GM18519 (cell line): ENCODE results near the gene DAPK1.

Experiments used
- ATAC-seq: cut with Tn5 transposase; IDR thresholded peaks from one replicate; pipeline ENCODE4 v1.9.1; 2021; ENCODE audit warnings: mild to moderate bottlenecking, moderate library complexity; ENCODE audit not compliant: unreplicated experiment, low FRiP score

DAPK1 gene

DNA sequence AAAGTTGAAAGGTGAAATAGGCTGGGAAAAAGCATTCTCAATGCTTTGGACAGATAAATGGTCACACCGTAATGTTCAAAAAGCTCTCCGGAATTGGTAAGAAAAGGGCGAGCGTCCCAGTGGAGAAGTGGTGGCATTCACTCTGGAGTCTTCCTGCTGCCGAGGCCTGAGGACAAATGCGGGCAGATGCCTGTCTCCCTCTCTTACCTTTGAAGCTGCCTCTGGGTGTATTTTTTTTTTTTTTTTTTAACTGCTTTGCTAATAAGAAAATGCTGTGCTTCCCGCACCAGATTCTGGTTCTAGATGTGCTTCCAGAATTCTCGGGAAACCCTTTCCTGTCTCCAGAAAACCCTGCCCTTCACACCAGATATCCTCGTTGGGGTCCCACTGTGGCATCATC, 203.8 kb downstream of the DAPK1 start:
- ATAC-seq: no peak

DNA sequence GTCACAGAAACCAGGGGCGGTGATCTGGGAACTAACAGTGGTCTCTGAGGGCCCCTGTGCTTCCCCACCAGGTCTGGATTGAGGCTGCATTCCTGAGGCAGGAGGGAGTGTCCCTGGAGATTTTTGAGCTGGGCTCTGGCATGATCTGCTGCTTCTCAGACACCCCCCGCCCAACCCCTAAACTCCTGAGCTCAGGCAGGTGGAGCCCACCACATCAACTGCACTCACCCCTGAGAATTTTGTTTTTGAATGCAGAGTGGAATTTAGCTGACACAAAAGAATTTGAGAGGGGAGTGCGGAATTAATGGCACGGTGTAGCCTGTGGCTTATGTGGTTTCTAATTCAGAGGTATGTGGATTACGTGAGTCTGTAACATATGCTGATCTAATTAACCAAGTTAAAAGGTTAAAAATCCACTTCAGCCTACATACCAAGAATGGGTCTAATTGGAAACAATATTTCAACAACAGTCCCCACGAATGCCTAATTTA, 204.3 kb downstream of the DAPK1 start:
- ATAC-seq: no peak

DNA sequence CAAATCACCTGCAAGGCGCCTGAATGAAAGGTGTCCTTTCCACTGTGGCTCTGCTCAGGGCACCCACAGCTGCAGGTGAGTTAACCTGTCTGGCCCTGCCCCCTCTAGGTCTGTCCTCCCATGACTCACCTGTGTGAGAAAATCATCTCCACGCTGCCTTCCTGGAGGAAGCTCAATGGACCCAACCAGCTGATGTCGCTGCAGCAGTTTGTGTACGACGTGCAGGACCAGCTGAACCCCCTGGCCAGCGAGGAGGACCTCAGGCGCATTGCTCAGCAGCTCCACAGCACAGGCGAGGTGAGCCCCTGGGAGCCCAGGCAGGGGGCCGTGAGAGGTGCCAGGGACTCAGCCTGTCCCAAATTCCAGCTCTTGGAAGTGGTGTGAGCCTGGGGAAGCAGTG, 205.3 kb downstream of the DAPK1 start:
- no peak for ATAC-seq

DNA sequence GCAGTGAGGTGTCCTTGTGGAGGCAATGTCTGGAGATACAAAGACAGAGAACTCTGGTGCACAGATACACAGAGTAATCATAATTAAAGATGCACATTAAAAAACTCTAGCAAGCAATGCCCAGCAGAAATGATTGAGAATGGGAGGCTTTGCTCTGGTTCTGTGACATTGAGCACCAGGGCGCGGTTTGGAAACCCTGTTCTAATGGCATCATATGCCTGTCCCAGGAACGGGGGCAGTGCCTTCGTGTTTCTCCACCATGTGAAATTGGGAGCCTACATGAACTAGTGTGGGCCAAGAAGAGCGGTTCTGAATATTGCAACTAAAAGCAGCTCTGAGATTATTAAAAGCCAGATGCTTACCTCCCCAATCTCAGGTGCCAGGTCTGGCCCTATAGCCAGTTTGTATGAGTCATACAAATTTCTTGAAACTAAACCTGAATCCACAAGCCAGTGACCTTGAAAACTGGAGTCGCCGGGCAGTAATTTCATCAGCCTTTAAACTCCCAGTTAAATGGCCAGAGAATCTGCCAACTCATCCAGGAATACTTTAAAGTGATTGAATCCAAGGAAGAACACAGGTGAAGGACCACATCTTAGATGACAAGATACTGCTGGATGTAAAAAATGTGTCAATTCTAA, 206.1 kb downstream of the DAPK1 start:
- no peak for ATAC-seq

DNA sequence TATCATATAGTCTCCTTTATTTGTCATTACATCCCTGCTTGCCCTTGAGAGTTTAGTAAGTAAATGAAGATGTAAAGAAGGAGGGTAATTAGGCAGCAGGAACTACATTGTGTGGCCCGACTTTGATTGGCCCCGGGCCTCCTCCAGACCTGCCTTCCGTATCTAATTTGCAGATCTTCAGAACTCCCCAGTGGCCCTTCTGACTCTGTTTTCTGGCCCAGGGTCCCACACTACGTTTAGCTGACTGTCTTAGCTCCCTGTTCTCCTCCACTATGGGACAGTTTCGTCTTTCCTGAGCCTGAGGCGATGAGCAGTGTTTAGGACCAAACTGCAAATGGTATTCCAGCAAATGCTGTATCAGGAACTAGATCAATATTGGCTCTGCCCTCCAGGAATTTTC, 206.7 kb downstream of the DAPK1 start:
- ATAC-seq: no peak

DNA sequence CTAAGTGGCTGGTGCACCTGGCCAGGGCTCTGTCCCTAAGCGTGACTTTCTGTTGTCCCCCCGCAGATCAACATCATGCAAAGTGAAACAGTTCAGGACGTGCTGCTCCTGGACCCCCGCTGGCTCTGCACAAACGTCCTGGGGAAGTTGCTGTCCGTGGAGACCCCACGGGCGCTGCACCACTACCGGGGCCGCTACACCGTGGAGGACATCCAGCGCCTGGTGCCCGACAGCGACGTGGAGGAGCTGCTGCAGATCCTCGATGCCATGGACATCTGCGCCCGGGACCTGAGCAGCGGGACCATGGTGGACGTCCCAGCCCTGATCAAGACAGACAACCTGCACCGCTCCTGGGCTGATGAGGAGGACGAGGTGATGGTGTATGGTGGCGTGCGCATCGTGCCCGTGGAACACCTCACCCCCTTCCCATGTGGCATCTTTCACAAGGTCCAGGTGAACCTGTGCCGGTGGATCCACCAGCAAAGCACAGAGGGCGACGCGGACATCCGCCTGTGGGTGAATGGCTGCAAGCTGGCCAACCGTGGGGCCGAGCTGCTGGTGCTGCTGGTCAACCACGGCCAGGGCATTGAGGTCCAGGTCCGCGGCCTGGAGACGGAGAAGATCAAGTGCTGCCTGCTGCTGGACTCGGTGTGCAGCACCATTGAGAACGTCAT, 208.5 kb downstream of the DAPK1 start:
- no peak for ATAC-seq

DNA sequence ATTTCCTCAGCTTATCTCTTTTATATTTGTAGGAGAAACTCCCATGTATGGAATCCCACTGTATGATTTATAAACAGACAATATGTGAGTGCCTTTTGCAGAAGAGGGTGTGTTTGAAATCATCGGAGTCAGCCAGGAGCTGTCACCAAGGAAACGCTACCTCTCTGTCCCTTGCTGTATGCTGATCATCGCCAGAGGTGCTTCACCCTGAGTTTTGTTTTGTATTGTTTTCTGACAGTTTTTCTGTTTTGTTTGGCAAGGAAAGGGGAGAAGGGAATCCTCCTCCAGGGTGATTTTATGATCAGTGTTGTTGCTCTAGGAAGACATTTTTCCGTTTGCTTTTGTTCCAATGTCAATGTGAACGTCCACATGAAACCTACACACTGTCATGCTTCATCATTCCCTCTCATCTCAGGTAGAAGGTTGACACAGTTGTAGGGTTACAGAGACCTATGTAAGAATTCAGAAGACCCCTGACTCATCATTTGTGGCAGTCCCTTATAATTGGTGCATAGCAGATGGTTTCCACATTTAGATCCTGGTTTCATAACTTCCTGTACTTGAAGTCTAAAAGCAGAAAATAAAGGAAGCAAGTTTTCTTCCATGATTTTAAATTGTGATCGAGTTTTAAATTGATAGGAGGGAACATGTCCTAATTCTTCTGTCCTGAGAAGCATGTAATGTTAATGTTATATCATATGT, 210.3 kb downstream of the DAPK1 start:
- no peak for ATAC-seq

DNA sequence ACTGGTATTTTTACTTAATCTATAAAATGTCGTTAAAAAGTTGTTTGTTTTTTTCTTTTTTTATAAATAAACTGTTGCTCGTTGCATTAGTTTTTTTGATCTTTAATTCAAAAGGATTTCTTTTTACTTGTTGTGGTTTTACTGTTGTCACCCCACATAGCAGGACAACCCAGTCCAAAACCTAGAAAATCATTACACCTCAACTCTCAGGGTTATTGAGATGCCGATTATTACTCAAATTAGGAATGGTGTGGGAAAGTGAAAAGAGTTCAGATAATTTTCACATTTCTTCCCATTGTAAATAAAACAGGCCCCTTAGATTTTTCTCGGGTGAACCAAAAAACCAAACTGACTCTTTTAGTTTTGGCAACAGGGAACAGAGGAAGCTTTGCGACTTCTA, 210.9 kb downstream of the DAPK1 start:
- no peak for ATAC-seq

DNA sequence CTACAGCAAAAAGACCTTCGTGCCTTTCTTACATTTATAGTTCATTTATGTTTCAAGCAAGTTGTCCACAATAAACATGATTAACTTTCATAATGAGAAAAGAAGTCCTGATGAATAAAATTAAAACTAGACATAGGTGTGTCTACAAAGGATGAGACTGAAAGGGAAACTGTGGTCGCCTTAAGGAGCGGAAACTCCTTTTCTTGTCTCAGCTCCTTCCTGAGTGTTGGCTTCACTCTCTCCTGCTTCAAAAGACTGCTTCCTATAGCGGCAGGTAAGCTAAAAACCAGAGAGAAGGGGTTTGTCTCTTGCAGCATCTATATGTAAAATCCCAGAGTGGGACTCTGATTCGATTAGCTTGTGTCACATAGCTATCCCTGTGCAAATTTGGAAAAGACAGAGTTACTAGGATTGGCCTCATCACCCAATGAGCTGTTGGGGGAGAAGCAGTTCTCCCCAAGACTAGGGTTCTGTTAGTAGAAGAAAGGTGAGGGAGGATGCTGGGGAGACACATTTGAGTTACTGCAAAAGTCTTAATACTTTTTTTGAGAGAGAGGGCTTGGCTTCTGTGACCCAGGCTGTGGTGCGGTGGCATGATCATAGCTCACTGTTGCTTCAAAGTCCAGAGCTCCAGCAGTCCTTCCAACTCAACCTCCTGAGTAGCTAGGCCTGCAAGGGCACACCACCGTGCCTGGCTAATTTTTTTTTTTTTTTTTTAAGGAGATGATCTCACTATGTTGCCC, 211.5 kb downstream of the DAPK1 start:
- ATAC-seq: no peak

DNA sequence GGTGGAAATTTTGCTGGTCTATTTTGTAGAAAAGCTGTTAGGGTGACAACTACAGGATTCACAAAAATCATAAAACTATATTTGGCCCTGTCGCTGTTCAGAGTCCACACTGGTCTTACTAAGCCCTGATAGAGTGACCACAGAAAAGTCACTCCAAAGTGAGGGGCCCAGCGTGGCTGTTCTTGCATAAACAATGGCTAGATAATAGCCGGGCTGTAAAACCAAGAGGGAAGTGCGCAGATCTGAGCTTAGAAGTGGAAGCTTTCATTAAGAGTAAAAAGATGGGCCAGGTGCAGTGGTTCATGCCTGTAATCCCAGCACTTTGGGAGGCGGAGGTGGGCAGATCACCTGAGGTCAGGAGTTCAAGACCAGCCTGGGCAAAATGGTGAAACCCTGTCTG, 212.8 kb downstream of the DAPK1 start:
- no peak for ATAC-seq

DNA sequence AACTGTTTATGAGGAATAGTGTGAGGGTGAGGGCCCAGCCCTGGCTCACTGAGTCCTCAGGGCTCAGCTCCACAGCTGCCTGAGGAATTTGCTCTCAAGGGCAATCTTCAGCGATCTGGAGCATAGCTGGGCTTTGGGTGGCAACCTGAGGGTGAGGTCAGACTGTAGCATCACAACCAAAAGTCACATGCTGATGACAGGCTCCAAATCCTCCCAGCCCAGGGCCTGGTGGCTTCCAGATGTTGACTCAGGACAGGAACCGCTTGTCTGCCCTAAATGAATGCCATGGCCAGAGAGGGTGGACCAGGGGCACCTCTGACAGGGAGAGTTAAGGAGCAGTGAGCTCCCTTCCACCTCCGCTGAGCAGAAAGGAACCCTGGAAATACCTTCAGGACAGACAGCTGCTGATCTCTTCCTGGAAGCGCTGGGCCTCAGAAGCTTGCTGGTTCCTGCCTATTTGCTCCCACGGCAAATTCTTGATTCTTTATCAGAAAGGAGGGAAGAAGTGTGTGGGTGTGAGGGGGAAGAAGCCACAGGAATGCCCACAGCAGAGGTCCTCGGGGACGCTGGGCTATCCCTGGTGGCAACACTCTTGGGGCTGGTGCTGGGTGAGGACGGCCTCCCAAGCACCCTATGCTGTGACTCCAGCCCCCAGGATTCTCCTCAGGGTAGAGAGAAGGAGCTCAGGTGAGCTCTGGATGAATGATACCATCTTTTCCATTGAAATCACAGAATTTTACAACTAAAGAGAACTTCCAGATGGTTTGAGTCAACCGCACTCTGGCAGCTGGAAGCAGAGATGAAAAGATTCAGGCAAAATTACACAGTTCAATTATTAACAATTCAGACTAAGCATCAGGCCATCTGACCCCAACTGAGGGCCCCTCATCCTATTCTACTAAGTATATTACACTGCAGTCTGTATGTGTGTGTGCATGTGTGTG, 214.5 kb downstream of the DAPK1 start:
- no peak for ATAC-seq

DNA sequence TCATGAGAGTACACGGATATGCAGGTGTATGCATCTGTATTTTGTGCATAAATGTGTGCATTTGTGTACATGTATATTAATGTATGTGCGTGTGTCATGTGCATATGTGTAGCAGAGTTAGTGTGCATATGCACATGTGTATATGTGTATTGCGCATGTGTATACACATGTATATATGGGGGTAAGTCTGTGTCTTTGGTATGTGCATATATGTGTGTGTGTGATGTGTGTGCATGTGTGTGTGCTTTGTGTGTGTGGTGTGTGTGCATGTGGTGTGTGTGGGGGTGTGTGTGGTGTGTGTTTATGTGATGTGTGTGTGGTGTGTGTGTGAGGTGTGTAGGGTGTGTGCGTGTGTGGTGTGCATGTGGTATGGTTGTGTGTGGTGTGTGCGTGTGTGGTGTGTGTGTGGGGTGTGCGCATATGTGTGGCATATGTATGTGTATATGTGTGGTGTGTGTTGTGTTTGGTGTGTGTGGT, 215.2 kb downstream of the DAPK1 start:
- no peak for ATAC-seq

DNA sequence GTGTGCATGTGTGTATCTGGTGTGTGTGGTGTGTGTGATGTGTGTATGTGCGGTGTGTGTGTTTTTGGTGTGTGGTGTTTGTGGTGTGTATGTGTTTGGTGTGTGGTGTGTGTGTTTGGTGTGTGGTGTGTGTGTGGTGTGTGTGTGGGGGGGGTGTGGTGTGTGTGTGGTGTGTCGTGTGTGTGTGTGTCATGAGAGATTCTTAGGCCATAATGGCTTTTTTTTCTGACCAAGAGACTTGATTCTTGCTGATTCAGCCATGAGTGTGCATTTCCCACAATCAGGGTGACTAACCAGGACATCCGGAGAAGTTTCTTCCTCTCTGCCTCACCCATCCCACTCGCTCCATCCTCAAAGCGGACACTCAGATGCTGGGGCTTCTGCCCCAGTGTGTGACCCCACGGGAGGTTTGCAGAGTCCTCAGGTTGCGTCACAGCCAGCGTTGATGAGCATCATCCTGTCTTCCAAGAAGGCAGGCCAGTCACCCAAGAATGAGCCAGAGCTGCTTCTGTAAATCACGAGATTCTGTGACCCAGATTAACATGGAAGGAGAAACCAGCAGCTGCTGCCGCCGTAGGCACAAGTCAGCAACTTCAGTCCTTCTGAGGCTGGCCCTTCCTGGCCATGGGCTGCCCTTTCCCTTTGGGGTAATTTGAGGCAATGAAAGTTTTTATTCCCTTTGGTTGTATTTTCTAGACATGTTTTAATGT, 215.8 kb downstream of the DAPK1 start:
- ATAC-seq: no peak

DNA sequence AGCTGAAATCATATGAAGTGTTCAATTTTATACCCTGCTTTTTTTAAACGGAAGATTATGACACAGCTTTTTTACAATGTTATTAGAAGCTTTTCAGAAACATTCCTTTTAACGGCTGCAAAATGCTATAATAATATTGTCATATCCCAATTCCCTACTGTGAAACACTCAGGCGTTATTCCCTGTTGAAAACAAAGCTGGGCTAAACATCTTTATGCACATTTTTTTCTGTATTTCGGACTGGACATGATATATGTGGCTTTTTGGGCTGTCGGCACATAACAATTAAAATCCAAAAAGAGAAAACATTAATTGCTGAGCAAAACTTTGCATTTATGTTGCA, 216.3 kb downstream of the DAPK1 start:
- no peak for ATAC-seq

DNA sequence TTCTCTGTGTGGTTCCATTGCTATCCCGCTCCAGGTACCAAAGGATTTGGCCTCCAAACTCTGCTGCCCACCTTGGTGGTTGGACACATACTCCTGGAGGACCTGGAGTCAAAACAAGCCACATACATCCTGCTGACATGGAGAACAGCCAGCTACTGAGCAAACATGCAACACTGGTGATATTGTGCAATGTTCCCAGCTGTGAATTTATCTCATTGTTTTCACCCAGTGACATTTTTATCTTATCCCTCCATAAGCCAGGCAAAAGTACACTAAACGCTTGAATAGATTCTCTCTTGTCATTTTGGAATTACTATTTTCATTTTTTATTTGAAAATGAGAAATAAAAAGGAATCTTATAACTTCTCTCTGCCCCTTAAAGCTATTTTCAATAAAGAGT, 217.2 kb downstream of the DAPK1 start:
- no peak for ATAC-seq

DNA sequence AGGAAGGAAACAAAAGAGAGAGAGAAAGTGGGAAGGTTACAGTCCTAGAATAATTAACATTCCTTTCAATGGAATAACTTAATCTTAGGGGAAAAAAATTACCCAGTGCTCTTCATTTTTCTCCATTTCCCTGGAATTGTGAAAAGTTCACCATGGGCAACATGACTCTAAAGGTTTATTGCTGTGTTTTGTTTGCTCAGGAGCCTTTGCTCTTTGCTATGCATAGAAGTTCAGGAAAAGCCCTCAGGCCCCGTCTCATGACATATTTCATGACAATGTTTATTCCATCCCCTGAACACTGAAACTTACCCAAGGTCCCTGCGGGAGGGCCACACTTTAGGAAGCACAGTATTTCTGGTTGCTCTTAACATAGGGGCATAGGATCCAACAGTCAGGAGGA, 218.5 kb downstream of the DAPK1 start:
- ATAC-seq: no peak

DNA sequence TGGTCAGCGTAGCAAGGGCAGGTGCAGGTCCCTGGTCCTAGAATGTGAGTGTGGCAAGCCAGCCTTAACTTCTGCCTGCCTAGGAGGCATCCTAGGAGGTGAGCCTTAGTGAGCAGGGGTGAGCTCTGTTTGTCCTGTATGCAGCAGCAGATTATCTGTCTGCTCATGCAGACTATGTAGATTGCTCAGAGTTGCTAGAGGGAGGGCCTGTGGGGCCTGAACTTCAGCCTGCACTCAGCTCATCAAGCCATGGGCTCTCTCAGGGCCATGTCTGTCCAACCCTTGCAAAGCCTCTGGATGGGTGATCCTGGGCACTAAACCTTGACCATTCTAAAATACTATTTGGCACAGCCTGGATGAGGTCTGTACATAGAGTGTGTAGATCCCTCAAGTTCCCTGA, 219.8 kb downstream of the DAPK1 start:
- ATAC-seq: no peak

DNA sequence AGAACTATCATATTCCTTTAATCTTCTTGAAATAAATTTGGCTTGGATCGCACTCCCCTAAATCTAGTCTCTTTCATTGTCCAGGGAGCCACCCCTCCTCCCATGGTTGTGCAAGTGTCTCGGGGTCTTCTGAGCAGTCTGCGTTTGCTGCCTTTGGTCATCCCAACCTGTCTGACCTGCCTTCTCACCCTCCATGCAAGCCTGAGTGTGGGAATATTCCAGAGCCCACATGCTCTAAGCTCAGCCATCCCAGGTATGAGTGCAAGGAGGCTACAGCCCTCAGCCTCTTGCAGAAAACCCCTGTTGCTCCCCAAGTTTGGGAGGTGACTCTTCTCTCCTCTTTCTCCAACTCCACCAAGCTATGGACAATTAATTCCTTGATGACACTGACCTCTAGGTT, 220.6 kb downstream of the DAPK1 start:
- no peak for ATAC-seq

DNA sequence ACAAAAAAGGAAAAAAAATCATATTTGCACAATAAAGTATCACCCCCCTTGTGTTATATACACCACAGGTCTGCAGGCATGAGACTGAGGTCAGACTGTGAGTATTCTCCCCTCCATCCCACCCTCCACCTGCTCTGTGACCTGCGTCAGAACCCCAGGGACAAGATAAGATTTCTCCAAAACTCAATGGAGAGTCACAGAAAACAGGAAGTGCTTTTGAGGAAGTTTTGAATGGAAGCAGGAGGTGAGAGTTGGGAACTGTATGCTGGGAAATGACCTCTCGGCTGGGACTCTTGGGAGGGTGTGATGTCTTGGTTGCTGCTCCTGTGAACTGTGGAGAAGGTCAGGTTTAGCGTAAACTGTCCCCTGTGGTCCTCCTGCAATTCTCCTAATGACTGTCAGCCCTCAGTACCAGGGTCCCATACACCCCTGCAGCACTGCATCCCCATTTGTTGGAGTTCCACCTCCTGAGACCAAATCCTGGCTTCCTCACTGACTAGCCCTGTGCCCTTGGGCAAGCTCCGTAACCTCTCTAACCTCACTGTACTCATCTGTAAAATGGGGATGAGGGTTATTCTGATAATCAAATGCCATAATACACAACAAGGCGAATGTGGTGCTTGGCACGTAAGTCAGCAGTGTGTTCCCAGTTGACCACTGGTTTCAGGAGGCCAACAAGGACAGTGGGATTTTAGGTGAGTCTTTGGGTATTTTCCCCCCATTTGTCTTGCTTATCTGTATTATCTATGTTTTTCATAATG, 221.4 kb downstream of the DAPK1 start:
- ATAC-seq: no peak
